DLD1 (cell line): ENCODE results near the gene AWAT1.
"Not testable (repeated sequence)": the region's sequence is repeated elsewhere in the genome, so short reads cannot be mapped to it uniquely, and the experiment has no call there.

ENCODE experiments used
- in situ Hi-C: cut with HindIII; loops from 2 replicates; pipeline ENCODE4 v1.10.0; 2017; ENCODE audit warnings: low sequenced_read_pairs

The AWAT1 gene

GRCh38 chrX:70260104-70260503, 25.6 kb downstream of the AWAT1 start, which contains the start of gene P2RY4:
P2RY4 (minus strand) TSS chrX:70260204; CDS start chrX:70259624, 580 bp downstream.
- in situ Hi-C loops: no loop called here

- in situ Hi-C loops: no loop called here
Measured at GRCh38 chrX:70262952-70263567, 28.6 kb downstream of the AWAT1 start.

GRCh38 chrX:70264784-70265183, 30.3 kb downstream of the AWAT1 start:
- in situ Hi-C loops: no loop called here

GRCh38 chrX:70268034-70268433, 33.6 kb downstream of the AWAT1 start, which contains the start of gene ARR3:
ARR3 (plus strand) TSS chrX:70268334; CDS start chrX:70269386, 1,052 bp downstream.
- in situ Hi-C loops: no loop called here

- in situ Hi-C loops: not testable (repeated sequence)
Measured at GRCh38 chrX:70274029-70274428, 39.6 kb downstream of the AWAT1 start.

- in situ Hi-C loops: no loop called here
Measured at GRCh38 chrX:70279081-70279480, 44.6 kb downstream of the AWAT1 start.

- in situ Hi-C loops: no loop called here
Measured at GRCh38 chrX:70280573-70280972, 46.1 kb downstream of the AWAT1 start.

GRCh38 chrX:70281951-70282350, 47.5 kb downstream of the AWAT1 start, which contains the start of gene RAB41:
RAB41 (plus strand) TSS chrX:70282172; CDS start chrX:70282218, 46 bp downstream.
- in situ Hi-C loops: no loop called here

- in situ Hi-C loops: no loop called here
Measured at GRCh38 chrX:70289168-70289792, 54.8 kb downstream of the AWAT1 start.
